Panc1 (cell line): ENCODE measurements around the gene CLDN11. TPM values are rescaled to one million over a fixed set of nuclear protein-coding genes. Genes with fewer than 3 reads are reported as not detected.
A peak's percentile ranks its signal among the peaks of the same experiment; 100 is the strongest.

Source experiments
- ATAC-seq: fragments of 200-7000 bp; cut with Tn5 transposase; 2 replicates; pipeline ENCODE4 v1.9.1; 2020; ENCODE audit warnings: mild to moderate bottlenecking, moderate library complexity
- Bru-seq: library from RNA; stranded (reverse); fragments of 400-500 nt; gene quantifications from one replicate; lab custom pipeline; 2021; lab: Mats Ljungman, UMichigan
- BruChase-seq, 2 experiments: library from RNA; stranded (reverse); fragments of 400-500 nt; gene quantifications; one replicate each; lab custom pipeline; 2021; lab: Mats Ljungman, UMichigan
- BruUV-seq: library from RNA; stranded (reverse); fragments of 400-500 nt; replicated peaks from 2 replicates; lab custom pipeline; 2021; lab: Mats Ljungman, UMichigan
- CTCF ChIA-PET: fragments of 300-600 bp; sonication (Branson Sonifier 250); formaldehyde crosslinking; loops from one replicate; lab custom pipeline; 2022; ENCODE audit warnings: antibody characterized with exemption; lab: Charles Lee
- POLR2A ChIA-PET: fragments of 300-600 bp; sonication (Branson Sonifier 250); formaldehyde crosslinking; loops from one replicate; lab custom pipeline; 2022; ENCODE audit warnings: antibody characterized with exemption; lab: Charles Lee
- DNase-seq: peaks from one replicate; pipeline ENCODE4 v3.0.0-alpha.2; 2010; ENCODE audit warnings: low read depth, low spot score
- H3K27ac ChIP-seq: 2 replicates; pipeline ENCODE4 v1.5.1; 2011; ENCODE audit warnings: mild to moderate bottlenecking, low read length, inconsistent platforms
- H3K27me3 ChIP-seq: fragments of 200-500 bp; sonication (Bioruptor generic); 2 replicates; pipeline ENCODE4 v1.6.0; 2014; ENCODE audit warnings: low read length, inconsistent platforms; ENCODE audit not compliant: control insufficient read depth, insufficient read depth
- H3K36me3 ChIP-seq: fragments of 200-500 bp; sonication (Bioruptor generic); 2 replicates; pipeline ENCODE4 v1.5.1; 2014; ENCODE audit warnings: inconsistent platforms, mild to moderate bottlenecking, low read length, moderate library complexity; ENCODE audit not compliant: control insufficient read depth, insufficient read depth
- H3K4me1 ChIP-seq: 2 replicates; pipeline ENCODE4 v1.5.1; 2011; ENCODE audit warnings: inconsistent platforms, mild to moderate bottlenecking, low read length, moderate library complexity; ENCODE audit not compliant: control insufficient read depth, insufficient read depth
- H3K4me3 ChIP-seq, 2 experiments: 2 replicates each; pipeline ENCODE4 v1.5.1; 2011 to 2012; ENCODE audit warnings: low read depth in 2 of 2, low read length in 2 of 2, mild to moderate bottlenecking in 2 of 2, inconsistent platforms in 1 of 2, moderate library complexity in 1 of 2
- H3K9me3 ChIP-seq: fragments of 200-500 bp; sonication (Bioruptor generic); 2 replicates; pipeline ENCODE4 v1.5.1; 2014; ENCODE audit warnings: low read depth, mild to moderate bottlenecking, inconsistent platforms, low read length, moderate library complexity; ENCODE audit not compliant: control insufficient read depth, insufficient read depth
- POLR2AphosphoS5 ChIP-seq: IDR thresholded peaks from 2 replicates; pipeline ENCODE4 v1.6.1; 2012; ENCODE audit warnings: mild to moderate bottlenecking, low read depth, low read length, moderate library complexity
- SIN3A ChIP-seq: IDR thresholded peaks from 2 replicates; pipeline ENCODE4 v1.6.1; 2012; ENCODE audit warnings: low read depth, mild to moderate bottlenecking, low read length, moderate library complexity, borderline replicate concordance; ENCODE audit not compliant: insufficient read depth
- TCF7L2 ChIP-seq: IDR thresholded peaks from 2 replicates; pipeline ENCODE4 v1.6.1; 2011; ENCODE audit warnings: mild to moderate bottlenecking, low read depth, low read length, inconsistent platforms
- in situ Hi-C: cut with HindIII; loops from 2 replicates; pipeline ENCODE4 v1.10.0; 2016; ENCODE audit warnings: low sequenced_read_pairs, low pct_unique_long_range_greater_than_20kb
- intact Hi-C: fragments of 100-400 bp; cut with micrococcal nuclease; formaldehyde crosslinking; loops from one replicate; pipeline ENCODE4 v1.10.0; 2022; ENCODE audit not compliant: unreplicated experiment
- long read RNA-seq: library from polyadenylated mRNA; unstranded; transcript quantifications from one replicate; pipeline ENCODE4 v2.0.0, GENCODE V29; 2021; ENCODE audit not compliant: unreplicated experiment
- polyA plus RNA-seq: library from polyadenylated mRNA; unstranded; fragments of >200 nt; gene quantifications from one replicate; pipeline ENCODE4 v1.2.1, GENCODE V29; 2012; ENCODE audit warnings: missing spikeins; ENCODE audit not compliant: insufficient read length
- total RNA-seq: library from RNA; stranded (reverse); gene quantifications from one replicate; pipeline ENCODE4 v1.2.1, GENCODE V29; 2021; ENCODE audit not compliant: unreplicated experiment
- TF ChIP-seq, protein P1 (sequence below), 2 experiments: IDR thresholded peaks; 2 replicates each; pipeline ENCODE4 v1.6.1; 2011 to 2012; ENCODE audit warnings: low read depth in 2 of 2, control low read depth in 1 of 2, low read length in 1 of 2, mild to moderate bottlenecking in 1 of 2, moderate library complexity in 1 of 2; ENCODE audit not compliant: insufficient read depth in 1 of 2
- TF ChIP-seq, protein P2 (sequence below): fragments of 450-650 bp; IDR thresholded peaks from 2 replicates; pipeline ENCODE4 v1.5.1; 2017; ENCODE audit warnings: mild to moderate bottlenecking

Gene CLDN11
- total RNA-seq (1.9 TPM), Bru-seq, nascent RNA (percentile 42 among the genes with signal in this experiment), BruChase-seq, experiment 1, labeled RNA remaining after a 2-hour chase (percentile 57 among the genes with signal in this experiment), BruChase-seq, experiment 2, labeled RNA remaining after a 6-hour chase (percentile 66 among the genes with signal in this experiment)
- 2.2 TPM for polyA plus RNA-seq
- long read RNA-seq = 0 reads

DNA sequence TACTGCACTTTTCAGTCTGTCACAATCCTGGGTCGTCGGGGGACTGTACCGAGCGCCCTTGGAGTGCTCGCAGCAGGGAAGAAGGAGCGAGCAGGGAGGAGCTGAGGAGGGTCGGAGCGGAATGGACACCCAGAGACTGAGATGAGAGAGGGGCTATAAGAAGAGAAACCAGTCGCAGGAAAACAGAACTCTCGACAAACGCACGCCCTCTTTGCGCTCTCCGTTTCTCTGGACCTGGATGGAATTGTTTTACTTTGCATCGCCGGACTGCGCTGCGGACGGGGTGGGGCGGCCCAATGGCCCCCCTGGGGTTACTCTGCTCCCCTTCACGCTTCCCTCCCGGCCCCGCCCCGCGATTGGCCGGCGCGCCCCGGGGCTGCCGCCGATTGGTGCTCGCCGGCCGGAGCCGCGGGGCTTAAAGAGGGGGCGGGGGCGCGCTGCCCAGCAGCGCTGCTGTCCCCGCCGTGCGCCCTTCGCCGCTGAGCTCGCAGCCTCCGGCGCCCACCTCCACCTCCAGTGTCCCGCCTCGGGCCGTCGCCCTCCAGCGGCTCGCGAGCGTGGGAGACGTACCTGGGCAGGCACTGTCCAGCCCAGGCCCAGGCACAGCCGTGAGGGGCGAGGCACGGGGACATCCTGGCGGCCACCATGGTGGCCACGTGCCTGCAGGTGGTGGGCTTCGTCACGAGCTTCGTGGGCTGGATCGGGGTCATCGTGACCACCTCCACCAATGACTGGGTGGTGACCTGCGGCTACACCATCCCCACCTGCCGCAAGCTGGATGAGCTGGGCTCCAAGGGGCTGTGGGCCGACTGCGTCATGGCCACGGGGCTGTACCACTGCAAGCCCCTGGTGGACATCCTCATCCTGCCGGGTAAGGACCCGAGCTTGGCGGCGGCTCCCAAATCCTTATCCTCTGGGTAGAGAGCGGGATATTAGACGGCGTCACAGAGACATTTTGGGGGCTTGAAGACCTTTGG lies at the start of gene CLDN11:
Gene CLDN11, plus strand, starts transcription at position 447 of the 977 bp plus-strand sequence. Its CDS starts 199 bp downstream, at position 646.
- H3K36me3 ChIP-seq = no peaks in the 10 kb centered on the region
- in situ Hi-C loops (no loop called here), intact Hi-C loops (no loop called here)
- BruUV-seq = no TSS peak
- DNase-seq (no peak), ATAC-seq (peak; percentile 83)
- H3K4me3 ChIP-seq = peak within 1 kb of the TSS; percentile 45 to 69
- no peaks in the 10 kb centered on the region for H3K27me3 ChIP-seq
- H3K9me3 ChIP-seq = no peaks in the 10 kb centered on the region
- H3K27ac ChIP-seq = 0 out of 2 replicates have a peak within 1 kb of the TSS, but pooled peaks have one; percentile 1
- TF ChIP-seq POLR2AphosphoS5 = no peak
- no peak for TF ChIP-seq SIN3A
- TF ChIP-seq, protein P1, sequence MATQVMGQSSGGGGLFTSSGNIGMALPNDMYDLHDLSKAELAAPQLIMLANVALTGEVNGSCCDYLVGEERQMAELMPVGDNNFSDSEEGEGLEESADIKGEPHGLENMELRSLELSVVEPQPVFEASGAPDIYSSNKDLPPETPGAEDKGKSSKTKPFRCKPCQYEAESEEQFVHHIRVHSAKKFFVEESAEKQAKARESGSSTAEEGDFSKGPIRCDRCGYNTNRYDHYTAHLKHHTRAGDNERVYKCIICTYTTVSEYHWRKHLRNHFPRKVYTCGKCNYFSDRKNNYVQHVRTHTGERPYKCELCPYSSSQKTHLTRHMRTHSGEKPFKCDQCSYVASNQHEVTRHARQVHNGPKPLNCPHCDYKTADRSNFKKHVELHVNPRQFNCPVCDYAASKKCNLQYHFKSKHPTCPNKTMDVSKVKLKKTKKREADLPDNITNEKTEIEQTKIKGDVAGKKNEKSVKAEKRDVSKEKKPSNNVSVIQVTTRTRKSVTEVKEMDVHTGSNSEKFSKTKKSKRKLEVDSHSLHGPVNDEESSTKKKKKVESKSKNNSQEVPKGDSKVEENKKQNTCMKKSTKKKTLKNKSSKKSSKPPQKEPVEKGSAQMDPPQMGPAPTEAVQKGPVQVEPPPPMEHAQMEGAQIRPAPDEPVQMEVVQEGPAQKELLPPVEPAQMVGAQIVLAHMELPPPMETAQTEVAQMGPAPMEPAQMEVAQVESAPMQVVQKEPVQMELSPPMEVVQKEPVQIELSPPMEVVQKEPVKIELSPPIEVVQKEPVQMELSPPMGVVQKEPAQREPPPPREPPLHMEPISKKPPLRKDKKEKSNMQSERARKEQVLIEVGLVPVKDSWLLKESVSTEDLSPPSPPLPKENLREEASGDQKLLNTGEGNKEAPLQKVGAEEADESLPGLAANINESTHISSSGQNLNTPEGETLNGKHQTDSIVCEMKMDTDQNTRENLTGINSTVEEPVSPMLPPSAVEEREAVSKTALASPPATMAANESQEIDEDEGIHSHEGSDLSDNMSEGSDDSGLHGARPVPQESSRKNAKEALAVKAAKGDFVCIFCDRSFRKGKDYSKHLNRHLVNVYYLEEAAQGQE (IDR thresholded peaks at IDR 0.05; ENCODE audit: insufficient read depth in 1 of 2, low read depth in 2 of 2, low read length in 1 of 2) = peak in 1 of 2 experiments; percentile 37; a peak in 1 of 4 replicates
- TF ChIP-seq, protein P2, sequence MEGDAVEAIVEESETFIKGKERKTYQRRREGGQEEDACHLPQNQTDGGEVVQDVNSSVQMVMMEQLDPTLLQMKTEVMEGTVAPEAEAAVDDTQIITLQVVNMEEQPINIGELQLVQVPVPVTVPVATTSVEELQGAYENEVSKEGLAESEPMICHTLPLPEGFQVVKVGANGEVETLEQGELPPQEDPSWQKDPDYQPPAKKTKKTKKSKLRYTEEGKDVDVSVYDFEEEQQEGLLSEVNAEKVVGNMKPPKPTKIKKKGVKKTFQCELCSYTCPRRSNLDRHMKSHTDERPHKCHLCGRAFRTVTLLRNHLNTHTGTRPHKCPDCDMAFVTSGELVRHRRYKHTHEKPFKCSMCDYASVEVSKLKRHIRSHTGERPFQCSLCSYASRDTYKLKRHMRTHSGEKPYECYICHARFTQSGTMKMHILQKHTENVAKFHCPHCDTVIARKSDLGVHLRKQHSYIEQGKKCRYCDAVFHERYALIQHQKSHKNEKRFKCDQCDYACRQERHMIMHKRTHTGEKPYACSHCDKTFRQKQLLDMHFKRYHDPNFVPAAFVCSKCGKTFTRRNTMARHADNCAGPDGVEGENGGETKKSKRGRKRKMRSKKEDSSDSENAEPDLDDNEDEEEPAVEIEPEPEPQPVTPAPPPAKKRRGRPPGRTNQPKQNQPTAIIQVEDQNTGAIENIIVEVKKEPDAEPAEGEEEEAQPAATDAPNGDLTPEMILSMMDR = no peak
- no peak for TF ChIP-seq TCF7L2
- ChIA-PET CTCF (no interaction called here), POLR2A (no interaction called here)
- no peaks in the 10 kb centered on the region for H3K4me1 ChIP-seq

DNA sequence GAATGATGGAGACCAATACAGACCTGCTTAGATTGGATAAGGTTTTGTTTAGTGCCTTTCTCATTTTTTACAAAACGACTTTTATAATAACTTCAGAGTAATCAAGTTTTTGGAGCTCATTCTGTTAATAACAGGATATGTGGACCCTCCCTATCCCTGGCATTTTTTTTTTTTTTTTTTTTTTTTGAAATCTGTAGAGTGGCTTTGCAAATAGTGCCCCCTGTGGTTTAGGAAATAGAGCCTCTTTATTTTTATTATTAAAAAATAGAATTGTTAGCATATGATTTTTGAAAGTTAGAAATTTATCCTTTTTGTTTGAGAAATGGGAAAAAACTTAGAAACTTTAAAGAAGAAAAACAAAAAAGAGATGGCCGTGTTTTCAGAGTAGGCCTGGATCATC lies 49.7 kb upstream of the CLDN11 start:
- no peak for TF ChIP-seq SIN3A
- TF ChIP-seq, protein P2 = no peak; the same call in 1 of the 2 replicates
- no peak for TF ChIP-seq TCF7L2
- TF ChIP-seq, protein P1 (IDR thresholded peaks at IDR 0.05; ENCODE audit: insufficient read depth in 1 of 2, low read depth in 2 of 2, low read length in 1 of 2) = no peak
- TF ChIP-seq POLR2AphosphoS5 = no peak
- Histone ChIP-seq H3K4me3 (no peak overlapping the region), H3K9me3 (no peaks in the 10 kb centered on the region), H3K4me1 (no peaks in the 10 kb centered on the region), H3K27ac (no peak overlapping the region), H3K36me3 (no peaks in the 10 kb centered on the region), H3K27me3 (no peaks in the 10 kb centered on the region)
- no TSS peak for BruUV-seq
- in situ Hi-C loops (no loop called here), intact Hi-C loops (no loop called here)
- ChIA-PET POLR2A (no interaction called here), CTCF (interaction anchor here (0.5 to 1.2 kb wide), 4 partner anchors 35 to 173 kb away, joined by 3 to 6 read pairs (median 5); no protein-coding TSS in a partner anchor)
- DNase-seq = no peak
- no peak for ATAC-seq
